HG03460 (cell line): ENCODE measurements around the gene MTMR3.
"Not testable (repeated sequence)": the region's sequence is repeated elsewhere in the genome, so short reads cannot be mapped to it uniquely, and the experiment has no call there.

Source experiments
- ATAC-seq: cut with Tn5 transposase; IDR thresholded peaks from one replicate; pipeline ENCODE4 v1.9.1; 2021; ENCODE audit not compliant: unreplicated experiment

MTMR3 gene

GRCh38 chr22:30045901-30046715 is 163.1 kb downstream of the MTMR3 start:
- ATAC-seq: no peak

DNA sequence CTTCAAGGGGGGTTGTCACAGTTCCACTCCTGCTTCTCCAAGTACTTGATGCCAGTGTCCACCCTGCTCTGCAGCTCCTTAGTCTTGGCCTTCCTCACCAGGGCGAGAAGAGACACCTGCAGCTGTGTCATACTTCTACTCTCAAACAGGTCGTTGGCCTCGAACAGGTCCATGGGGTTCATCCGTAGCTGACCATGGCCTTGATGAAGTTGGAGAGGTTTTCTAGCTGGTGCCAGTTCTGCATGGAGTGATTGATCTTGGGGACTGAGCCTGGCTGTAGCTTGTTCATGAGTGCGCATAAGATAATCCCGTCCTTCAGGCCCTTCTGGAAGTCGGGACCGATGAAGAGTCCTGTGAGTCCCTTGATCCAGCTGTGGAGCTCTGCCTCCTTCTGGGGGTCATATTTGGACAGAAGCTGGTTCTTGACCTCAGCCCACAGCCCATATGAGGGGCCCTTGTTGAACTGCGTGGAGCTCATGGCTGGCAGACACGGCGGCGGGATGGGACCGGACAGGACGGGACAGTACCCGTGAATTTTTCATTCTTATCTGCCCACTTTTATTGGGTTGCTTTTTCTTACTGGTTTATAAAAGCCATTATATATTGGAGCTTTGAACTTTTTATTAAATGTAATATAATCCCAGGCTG is 163.9 kb downstream of the MTMR3 start:
- no peak for ATAC-seq

- ATAC-seq: no peak
Measured at GRCh38 chr22:30047364-30047738, 164.4 kb downstream of the MTMR3 start.

GRCh38 chr22:30048681-30049080 is 165.7 kb downstream of the MTMR3 start:
- no peak for ATAC-seq

DNA sequence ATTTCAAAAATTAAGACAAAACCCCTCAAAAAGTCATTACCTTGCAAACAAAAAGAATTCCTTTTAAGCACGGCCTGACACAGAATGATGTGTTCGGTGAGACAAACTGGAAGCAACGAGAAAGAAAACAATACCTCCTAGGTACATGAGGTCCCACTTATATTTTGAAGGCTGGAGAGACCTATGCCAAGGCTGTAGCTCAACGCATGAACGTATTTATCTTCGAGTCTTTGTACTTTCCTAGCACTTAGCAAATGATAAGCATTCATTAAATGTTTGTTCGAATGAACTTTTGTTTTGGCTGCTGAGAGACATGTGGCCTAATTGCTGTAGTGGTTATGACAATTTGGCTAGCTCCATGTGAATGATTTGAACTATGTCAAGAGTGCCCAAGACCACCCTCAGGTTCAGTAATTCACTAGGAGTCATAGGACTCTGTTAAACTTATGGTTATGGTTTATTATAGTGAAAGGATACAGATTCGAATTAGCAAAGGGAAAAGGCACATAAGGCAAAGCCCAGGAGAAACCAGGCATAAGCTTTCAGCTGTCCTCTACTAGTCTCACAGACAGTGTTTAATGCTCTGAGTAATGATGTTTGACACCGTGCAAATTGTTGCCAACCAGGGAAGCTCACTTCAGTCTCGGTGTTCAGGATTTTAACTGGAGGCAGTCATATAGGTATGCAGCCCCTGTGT is 171.2 kb downstream of the MTMR3 start:
- no peak for ATAC-seq

DNA sequence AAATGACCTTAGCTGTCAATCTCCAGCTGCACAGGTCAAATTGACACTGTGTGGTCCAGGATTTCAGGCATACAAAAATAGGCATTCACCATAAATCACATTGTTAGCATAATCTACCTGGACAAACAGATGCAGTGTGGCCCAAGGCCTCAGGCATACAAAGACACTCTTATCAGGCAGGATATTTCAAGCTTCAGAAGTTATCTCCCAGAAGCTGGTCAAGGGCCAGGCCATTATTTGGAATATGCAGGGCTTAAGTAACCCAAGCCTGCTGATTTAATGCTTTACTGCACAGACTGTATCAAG is 171.7 kb downstream of the MTMR3 start:
- no peak for ATAC-seq

DNA sequence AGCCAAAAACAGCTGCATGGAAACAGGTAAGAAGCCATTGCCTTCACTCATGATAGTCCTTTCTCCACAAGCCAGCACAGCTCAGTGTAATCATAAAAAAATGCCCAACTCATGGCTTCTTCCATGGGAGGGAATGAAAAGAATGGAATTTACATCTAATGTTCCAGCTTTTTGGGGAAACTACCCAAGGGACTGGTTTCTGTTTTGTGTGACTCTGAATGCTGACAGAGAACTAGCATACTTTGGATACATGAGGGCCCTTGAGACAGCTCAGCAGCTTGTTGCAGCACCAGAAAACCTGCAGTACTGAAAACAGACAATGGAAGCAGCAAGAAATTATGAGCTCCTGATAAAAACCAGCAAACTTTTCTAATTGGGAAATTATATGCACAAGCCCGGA is 173.0 kb downstream of the MTMR3 start:
- ATAC-seq: no peak

GRCh38 chr22:30057375-30057774 is 174.4 kb downstream of the MTMR3 start:
- no peak for ATAC-seq

- not testable (repeated sequence) for ATAC-seq
Measured at GRCh38 chr22:30059346-30060020, 176.5 kb downstream of the MTMR3 start.

GRCh38 chr22:30061094-30061493 is 178.1 kb downstream of the MTMR3 start:
- ATAC-seq: not testable (repeated sequence)

GRCh38 chr22:30062259-30062658 is 179.3 kb downstream of the MTMR3 start:
- no peak for ATAC-seq

- no peak for ATAC-seq
Measured at GRCh38 chr22:30062950-30063349, 180.0 kb downstream of the MTMR3 start.

DNA sequence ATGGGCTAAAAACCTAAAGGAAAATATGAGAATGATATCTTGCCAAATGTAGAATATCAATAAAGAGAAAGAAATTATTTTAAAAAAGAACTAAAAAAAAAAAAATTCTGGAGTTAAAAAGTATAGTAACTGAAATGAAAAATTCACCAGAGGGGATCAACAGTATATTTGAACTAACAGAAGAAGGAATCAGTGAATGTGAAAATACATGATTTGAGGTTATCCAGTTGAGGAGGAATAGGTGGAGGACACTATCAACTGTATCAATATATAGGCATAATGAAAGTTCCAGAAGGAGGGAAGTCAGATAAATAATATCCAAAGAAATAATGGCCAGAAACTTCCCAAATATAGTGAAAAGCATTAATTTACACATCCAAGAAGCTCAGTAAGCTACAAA is 181.2 kb downstream of the MTMR3 start:
- ATAC-seq: no peak

- no peak for ATAC-seq
Measured at GRCh38 chr22:30073743-30074142, 190.8 kb downstream of the MTMR3 start.

DNA sequence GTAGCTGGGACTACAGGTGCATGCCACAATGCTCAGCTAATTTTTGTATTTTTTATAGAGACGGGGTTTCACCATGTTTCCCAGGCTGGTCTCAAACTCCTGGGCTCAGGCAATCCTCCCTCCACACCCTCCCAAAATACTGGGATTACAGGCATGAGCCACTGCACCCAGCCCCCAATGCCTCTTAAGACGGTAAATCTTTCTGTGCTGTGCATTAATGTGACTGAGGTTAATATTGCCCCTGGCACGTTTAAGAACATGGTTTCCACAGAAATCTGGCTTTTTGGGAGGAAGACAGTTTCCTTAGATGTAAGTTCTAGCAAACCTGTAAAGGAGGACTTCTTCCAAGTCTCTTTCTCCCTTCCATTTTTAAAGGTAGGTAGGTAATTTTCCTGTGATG is 191.2 kb downstream of the MTMR3 start:
- ATAC-seq: no peak

DNA sequence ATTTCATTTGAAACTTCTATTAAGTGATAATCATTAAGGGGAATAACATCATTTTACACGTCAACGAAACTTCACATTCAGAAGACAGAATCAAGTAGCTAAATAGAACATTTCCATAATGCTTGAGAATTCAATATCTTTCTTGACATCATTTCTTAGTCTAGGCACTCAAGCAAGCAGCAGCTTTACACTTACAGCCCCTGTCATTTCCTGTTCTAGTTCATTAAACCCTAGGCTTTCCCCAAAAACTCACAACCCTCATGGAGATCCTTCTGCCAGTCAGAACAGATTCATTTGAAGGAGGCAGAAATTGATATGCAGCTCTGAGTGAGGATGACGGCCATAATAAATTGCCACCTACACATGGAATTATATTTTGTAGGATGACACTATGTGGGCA is 192.0 kb downstream of the MTMR3 start:
- no peak for ATAC-seq

GRCh38 chr22:30077279-30077880 is 194.4 kb downstream of the MTMR3 start:
- no peak for ATAC-seq

GRCh38 chr22:30078320-30079311 is 195.6 kb downstream of the MTMR3 start:
- ATAC-seq: no peak

DNA sequence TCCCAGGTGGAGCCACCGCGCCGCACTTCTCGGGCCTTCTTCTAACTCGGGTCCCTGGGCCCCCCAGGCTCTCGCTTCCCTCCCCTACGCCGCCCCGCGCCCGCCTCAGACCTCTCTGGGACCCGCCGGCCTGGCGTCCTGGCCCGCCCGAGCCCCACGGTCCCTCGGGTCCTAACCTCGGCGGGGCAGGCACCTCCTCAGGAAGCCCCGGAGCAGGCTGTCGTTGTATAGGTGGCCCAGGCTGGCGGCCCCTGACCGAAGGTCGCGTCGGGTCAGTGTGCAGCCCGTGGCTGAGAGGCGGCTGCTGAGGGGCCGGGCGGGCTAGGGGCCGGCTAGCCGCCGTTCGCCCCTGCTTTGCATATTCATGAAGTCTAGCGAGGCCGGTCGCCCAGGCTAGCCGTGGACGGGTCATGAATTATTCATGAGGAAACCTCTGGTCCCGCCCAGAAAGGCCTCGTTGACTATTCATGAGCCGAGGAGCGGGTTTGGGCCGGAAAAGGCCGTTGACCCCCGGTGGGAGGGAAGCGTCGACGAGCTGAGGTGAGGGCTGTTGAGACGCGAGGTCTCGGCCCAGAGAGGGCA is 197.1 kb downstream of the MTMR3 start, which contains the start of gene HORMAD2:
TSS of gene HORMAD2 (plus strand) at position 513 of the 582 bp plus-strand sequence. CDS start 13,489 bp downstream, outside the sequence.
- ATAC-seq: no peak
